Kidney tubule cell (primary cell): ENCODE measurements around the gene LPIN1.
"Not testable (repeated sequence)": the region's sequence is repeated elsewhere in the genome, so short reads cannot be mapped to it uniquely, and the experiment has no call there.

Source experiments
- DNase-seq: peaks from one replicate; pipeline ENCODE4 v3.0.0-alpha.2; 2018; ENCODE audit warnings: low spot score

Gene LPIN1

DNA sequence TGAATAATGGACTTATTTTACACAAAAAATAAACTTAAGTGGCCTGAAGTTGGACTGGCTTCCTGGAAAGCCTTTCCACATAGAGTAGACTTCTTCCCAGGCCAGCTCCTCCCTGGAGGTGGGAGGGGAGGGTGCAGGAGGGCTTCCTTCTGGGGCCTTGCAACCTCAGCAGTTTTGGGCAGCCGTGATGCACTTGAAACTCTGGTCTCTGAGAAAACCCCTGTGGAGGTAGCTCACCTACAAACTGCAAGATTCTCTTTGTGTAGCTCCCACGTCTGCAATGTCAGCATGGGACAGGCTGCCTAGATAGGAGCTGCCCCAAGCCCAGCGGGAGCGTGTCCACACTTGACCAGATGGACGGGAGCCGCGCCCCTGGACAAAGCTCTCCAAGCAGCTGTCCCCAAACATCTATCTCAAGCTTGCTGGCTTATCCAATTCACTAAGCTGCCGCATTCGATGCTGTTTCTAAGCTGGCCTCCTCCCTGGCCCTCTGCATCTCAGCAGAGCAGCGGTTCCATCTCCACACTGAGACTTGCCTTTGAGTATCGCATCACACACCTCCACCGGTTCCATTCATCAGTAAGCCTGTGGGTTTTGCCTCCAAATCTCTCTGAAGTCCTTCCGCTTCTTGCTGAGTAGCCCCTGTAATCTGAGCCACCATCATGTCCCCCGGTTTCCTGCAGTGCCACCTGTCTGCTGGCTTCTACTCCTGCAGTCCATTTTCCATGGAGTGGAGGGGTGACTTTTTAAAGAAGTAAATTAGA is 1.6 kb upstream of the LPIN1 start:
- peak; percentile 52 for DNase-seq

GRCh38 chr2:11745613-11746375 is 638 bp upstream of the LPIN1 start:
- no peak for DNase-seq

DNA sequence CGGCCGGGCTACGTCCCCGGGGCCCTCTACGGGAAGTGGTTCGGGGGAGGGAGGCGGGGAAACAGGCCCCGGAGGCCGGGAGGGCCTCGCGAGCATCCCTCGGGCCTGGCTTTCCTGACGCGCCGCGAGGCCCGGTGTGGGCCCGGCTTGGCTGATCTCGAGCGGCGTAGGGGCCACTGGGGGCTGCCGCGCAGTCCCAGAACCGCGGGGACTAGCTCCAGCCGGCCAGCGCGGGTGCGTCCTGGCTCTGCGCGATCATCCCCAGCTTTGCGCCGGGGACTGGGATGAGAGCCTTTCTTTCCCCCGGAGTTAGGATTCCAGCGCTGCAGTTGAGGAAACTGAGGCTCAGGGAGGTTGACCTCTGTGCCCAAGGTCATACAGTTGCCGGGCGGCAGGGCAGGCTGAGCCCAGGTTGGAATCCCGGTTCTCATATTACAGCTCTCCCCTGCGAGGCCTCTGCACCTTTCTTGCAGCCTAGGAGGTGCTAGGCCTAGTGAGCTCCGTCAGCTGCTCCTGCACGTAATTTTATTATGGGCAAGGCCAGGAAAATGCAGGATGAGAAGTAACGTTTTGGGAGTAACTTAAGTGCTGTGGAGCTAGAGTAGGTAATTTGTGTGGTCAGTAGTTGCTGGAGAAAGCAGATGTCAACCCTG is 501 bp downstream of the LPIN1 start:
- peak; percentile 49 for DNase-seq

DNA sequence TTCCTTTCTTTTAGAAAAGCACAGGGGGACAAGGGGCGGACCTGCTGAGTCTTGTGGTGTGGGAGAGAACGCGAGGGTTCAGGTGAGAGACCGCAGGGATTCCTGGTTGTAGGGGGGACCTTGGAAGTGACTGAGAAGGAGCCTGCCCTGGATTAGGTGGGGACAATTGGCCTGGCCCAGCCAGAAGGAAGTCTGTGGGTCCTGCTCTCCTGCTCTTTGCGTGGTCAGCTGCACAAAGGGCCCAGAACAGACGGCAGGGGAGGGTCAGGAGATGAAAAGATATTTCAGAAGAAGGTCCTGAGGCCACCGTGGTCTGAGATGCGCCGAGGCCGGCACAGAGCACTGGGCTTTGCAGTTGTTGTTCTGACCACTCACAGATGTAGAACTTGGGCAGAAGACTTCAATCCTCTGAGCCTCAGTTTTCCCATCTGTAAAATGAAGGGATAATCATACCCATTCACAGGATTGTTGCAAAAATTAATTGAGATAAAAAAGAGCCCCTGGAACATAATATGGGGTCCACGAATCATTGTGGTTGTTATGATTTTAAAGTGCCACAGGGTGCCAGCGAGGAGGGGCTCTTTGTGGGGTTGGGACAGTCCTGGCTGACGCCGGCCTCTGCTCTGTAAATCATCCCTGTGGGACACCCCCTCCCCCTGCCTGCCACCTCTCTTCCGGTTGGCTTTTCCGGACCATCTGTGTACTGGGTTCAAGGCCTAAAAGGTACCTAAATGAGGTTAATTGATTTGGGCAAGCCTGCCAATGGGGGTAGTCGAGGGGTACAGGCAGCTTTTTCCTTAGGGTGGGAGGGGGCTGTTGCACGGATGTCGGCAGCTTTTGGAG is 1.8 kb downstream of the LPIN1 start:
- no peak for DNase-seq

DNA sequence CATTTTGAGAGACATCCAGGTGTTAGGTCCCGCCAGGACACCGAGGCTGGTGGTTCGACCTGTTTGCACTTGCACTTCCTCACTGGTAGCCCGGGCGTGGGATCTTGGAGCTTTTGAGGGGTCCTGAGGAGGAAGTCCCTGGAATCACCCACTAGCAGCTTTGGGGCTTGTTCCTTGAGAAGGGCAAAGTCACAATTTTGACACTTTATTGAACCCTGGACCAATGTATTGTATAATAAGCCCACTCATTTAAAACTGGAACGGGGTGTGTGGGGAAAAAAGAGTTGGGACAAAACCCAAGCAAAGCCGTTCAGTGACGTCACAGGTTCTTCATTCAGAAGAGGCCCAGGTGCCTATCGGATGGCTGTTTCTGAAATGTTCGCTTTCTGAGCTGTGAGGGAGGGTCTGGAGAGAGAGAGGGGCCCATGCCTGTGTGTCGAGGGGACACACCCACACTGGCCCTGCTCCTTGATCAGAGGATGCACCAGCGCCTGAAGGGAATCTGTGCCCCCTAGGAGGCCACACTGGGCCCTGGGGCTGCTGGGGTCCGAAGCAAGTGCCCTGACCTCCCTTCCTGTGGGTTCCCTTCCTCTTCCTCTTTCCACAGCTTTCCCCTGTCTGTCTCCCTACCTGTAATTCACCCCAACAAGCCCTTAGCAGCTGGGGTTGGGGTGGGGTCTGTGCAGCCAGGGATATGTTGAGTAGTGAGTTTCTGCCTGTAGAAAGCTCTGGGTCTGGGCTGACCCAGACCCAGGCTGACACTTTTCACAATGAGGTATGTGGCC is 2.6 kb downstream of the LPIN1 start:
- DNase-seq: no peak

GRCh38 chr2:11749646-11750349 is 3.4 kb downstream of the LPIN1 start:
- no peak for DNase-seq

GRCh38 chr2:11750422-11750821 is 4.0 kb downstream of the LPIN1 start:
- DNase-seq: peak; percentile 65

DNA sequence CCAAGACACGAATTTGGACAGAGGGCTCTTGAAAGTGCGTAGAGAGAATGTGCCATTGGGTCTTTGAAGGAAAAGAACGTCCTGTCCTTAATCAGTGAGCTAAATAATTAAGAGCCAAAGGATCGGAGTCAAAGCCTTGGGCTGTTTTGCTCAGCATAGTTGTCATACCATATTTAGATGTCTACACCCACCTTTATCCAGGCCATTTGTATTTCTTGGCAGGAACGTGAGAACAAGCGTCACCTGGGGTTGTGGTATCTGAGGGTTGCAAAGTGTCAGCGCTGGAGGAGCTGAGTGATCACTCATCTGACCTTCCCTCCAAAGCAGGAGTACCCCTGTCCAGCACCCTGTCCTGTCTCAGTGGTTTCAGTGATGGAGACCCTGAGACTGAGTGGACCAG is 4.5 kb downstream of the LPIN1 start:
- peak; percentile 57 for DNase-seq

- DNase-seq: no peak
These were observed 6.5 kb downstream of the LPIN1 start for GRCh38 chr2:11752906-11753305.

- peak; percentile 85 for DNase-seq
These were observed 7.0 kb downstream of the LPIN1 start for GRCh38 chr2:11753452-11753885.

DNA sequence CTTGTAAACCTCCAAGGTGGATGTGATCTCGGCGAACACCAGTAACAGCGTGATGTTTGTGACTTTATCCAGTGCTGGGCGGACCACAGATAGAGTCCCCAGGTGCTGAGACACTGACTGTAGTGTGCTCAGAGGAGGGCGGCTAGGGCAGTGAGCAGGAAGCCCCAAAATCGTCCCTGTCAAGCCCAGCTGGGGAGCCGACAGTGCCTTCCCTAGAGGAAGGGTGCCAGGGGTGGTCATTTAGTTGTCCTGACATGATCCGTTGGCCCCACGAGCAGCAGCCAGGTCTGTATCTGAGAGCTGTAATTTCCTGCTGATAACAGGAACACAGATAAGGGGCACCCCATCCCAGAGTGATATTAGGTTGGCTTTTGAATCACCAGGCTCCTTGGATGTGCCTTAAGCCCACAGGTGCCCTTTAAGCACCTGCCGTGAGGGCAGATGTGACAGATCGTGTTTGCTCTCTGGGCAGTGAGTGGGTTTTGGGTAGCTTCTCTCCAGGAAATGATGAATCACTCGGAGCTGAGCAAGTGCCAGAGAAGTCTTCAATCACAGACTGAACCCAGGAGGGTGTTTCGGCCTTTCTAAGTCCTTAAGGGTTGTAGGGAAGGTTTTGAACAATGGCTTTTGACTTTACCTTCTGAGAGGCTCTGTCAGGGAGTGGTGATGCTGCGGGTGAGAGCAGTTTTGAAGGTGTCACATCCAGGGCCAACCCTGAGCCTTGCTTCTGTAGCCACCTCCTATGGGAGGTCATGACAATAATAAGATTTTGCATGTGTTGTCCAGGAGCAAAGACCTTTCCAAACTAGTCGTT is 7.7 kb downstream of the LPIN1 start:
- peak; percentile 86 for DNase-seq

DNA sequence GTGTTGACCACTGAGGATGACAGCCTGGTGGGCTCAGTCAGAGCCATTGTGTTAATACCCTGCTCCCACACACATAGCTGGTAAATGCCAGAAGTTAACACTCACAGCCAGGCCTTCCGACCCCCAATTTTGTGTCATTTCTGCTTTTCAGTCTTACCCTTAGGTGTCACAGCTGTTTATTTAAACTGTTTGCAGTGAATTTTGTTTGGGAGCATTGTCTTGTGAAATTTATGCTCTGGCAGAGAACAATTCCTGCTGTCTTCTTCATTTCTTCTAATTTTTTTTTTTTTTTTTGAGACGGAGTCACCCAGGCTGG is 8.2 kb downstream of the LPIN1 start:
- no peak for DNase-seq

GRCh38 chr2:11757101-11757500 is 10.7 kb downstream of the LPIN1 start:
- DNase-seq: peak; percentile 11

DNA sequence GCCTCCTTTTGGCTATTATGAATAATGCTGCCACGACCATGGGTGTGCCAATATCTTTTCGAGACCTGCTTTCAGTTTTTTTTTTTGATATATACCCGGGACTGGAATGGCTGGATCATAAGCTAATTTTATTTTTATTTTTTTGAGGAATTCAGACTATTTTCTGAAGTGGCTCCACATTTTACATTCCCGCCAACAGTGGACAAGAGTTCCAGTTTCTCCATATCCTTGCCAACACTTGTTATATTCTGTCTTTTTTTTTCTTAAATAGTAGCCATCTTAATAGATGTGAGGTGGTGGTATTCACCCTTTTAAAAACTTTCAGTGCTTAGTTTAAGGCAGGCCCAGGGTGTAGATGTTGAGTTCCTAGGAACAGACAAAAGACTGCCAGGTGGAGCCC is 11.8 kb downstream of the LPIN1 start:
- DNase-seq: no peak

- no peak for DNase-seq
These were observed 12.2 kb downstream of the LPIN1 start for GRCh38 chr2:11758647-11759046.

DNA sequence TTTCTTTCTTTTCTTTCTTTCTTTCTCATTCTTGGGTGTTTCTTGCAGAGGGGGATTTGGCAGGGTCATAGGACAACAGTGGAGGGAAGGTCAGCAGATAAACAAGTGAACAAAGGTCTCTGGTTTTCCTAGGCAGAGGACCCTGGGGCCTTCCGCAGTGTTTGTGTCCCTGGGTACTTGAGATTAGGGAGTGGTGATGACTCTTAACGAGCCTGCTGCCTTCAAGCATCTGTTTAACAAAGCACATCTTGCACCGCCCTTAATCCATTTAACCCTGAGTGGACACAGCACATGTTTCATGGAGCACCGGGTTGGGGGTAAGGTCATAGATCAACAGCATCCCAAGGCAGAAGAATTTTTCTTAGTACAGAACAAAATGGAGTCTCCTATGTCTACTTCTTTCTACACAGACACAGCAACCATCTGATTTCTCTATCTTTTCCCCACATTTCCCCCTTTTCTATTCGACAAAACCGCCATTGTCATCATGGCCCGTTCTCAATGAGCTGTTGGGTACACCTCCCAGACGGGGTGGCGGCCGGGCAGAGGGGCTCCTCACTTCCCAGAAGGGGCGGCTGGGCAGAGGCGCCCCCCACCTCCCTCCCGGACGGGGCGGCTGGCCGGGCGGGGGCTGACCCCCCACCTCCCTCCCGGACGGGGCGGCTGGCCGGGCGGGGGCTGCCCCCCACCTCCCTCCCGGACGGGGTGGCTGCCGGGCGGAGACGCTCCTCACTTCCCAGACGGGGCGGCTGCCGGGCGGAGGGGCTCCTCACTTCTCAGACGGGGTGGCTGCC is 12.9 kb downstream of the LPIN1 start:
- DNase-seq: not testable (repeated sequence)

DNA sequence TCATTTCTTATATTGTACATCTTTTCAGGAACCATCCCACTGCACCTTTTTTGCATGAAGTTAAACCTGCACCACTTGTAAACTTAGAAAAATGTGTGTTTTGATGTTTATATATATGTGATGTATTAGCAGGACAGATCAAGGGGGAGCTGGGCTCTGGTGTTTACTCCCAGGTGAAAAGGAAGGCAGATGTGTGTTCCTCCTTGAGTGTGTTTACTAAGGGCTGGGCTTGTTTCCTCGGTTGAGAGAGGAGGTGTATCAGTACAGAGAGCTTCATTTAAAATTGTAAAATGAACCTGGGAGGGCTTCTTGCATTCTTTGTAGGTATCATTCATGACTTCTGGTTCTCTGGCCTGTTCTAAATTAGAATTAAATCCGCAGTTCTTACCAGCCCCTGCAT is 14.8 kb downstream of the LPIN1 start:
- no peak for DNase-seq

GRCh38 chr2:11762031-11762430 is 15.6 kb downstream of the LPIN1 start:
- DNase-seq: no peak
